Measurements from ENCODE around the gene GALNT14. TPM values are rescaled to one million over a fixed set of nuclear protein-coding genes. Genes with fewer than 3 reads are reported as not detected.

Gene GALNT14
- total RNA-seq, 1 experiment from 2014 or later = not detected

GRCh38 chr2:30871440-30871839, 266.8 kb downstream of the GALNT14 start:
- no peaks in the 10 kb centered on the region for H3K4me1 ChIP-seq
- H3K36me3 ChIP-seq = no peaks in the 10 kb centered on the region
- no peak overlapping the region for H3K27ac ChIP-seq
- no peak for DNase-seq
- H3K4me3 ChIP-seq = no peak overlapping the region
- H3K9me3 ChIP-seq (replicated peaks) = no peaks in the 10 kb centered on the region
- no peaks in the 10 kb centered on the region for H3K27me3 ChIP-seq

GRCh38 chr2:30869988-30870387, 268.3 kb downstream of the GALNT14 start:
- no peaks in the 10 kb centered on the region for H3K36me3 ChIP-seq
- 0 out of 2 replicates have a peak, but pooled peaks cover 3% of the 10 kb centered on the region for H3K27me3 ChIP-seq
- no peaks in the 10 kb centered on the region for H3K9me3 ChIP-seq (replicated peaks)
- no peak overlapping the region for H3K4me3 ChIP-seq
- DNase-seq = no peak
- H3K4me1 ChIP-seq = no peaks in the 10 kb centered on the region
- no peak overlapping the region for H3K27ac ChIP-seq

DNA sequence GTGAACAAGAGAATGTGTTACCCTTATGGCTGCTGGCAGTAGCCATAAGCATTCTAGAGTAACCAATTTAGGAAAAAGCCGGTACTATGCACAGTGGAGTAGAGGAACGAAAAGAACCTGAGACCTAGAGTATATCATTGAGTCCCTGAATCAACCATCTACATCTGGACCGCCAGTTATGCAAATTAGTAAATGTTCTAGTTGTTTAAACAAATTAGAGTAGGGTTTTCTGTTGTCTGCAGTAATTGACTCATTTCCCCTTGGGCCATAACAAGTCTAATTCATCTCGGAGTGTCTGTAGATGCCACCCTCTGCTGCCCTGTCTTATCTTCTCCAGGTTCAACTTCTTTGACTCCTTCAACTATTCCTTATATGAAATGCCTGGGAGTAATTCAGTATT, 270.9 kb downstream of the GALNT14 start:
- no peaks in the 10 kb centered on the region for H3K9me3 ChIP-seq (replicated peaks)
- H3K27me3 ChIP-seq = 0 out of 2 replicates have a peak, but pooled peaks cover 3% of the 10 kb centered on the region
- no peaks in the 10 kb centered on the region for H3K36me3 ChIP-seq
- DNase-seq = no peak
- no peak overlapping the region for H3K27ac ChIP-seq
- H3K4me3 ChIP-seq = no peak overlapping the region
- H3K4me1 ChIP-seq = no peaks in the 10 kb centered on the region

- Histone ChIP-seq H3K27me3 (0 out of 2 replicates have a peak, but pooled peaks cover 3% of the 10 kb centered on the region), H3K4me3 (no peak overlapping the region), H3K4me1 (no peaks in the 10 kb centered on the region), H3K9me3 (replicated peaks) (no peaks in the 10 kb centered on the region), H3K36me3 (no peaks in the 10 kb centered on the region), H3K27ac (no peak overlapping the region)
- no peak for DNase-seq
These were observed 271.3 kb downstream of the GALNT14 start for GRCh38 chr2:30866974-30867373.

GRCh38 chr2:30865892-30866681, 272.2 kb downstream of the GALNT14 start:
- H3K27me3 ChIP-seq = 0 out of 2 replicates have a peak, but pooled peaks cover 9% of the 10 kb centered on the region
- H3K9me3 ChIP-seq (replicated peaks) = no peaks in the 10 kb centered on the region
- no peak overlapping the region for H3K27ac ChIP-seq
- DNase-seq = no peak
- H3K4me1 ChIP-seq = no peaks in the 10 kb centered on the region
- H3K36me3 ChIP-seq = no peaks in the 10 kb centered on the region
- no peak overlapping the region for H3K4me3 ChIP-seq

- Histone ChIP-seq H3K4me3 (no peak overlapping the region), H3K9me3 (replicated peaks) (no peaks in the 10 kb centered on the region), H3K27me3 (peaks cover 12% of the 10 kb centered on the region), H3K4me1 (no peaks in the 10 kb centered on the region), H3K27ac (no peak overlapping the region), H3K36me3 (no peaks in the 10 kb centered on the region)
- DNase-seq = no peak
These were observed 273.0 kb downstream of the GALNT14 start for GRCh38 chr2:30865243-30865642.

GRCh38 chr2:30862054-30862651, 276.1 kb downstream of the GALNT14 start:
- peak; percentile 66 to 74 for DNase-seq
- H3K27me3 ChIP-seq = peaks cover 13% of the 10 kb centered on the region
- H3K27ac ChIP-seq = no peak overlapping the region
- no peaks in the 10 kb centered on the region for H3K9me3 ChIP-seq (replicated peaks)
- H3K4me3 ChIP-seq = no peak overlapping the region
- H3K4me1 ChIP-seq = no peaks in the 10 kb centered on the region
- H3K36me3 ChIP-seq = no peaks in the 10 kb centered on the region

GRCh38 chr2:30860726-30861125, 277.5 kb downstream of the GALNT14 start:
- no peak overlapping the region for H3K4me3 ChIP-seq
- peaks cover 10% of the 10 kb centered on the region for H3K27me3 ChIP-seq
- no peaks in the 10 kb centered on the region for H3K4me1 ChIP-seq
- H3K36me3 ChIP-seq = no peaks in the 10 kb centered on the region
- no peaks in the 10 kb centered on the region for H3K9me3 ChIP-seq (replicated peaks)
- no peak overlapping the region for H3K27ac ChIP-seq
- no peak for DNase-seq

Other genes with a start within 250 kb of the GALNT14 start
- gene CAPN14, start 79.1 kb upstream of the GALNT14 start, total RNA-seq (2014; rRNA removed; shearing (Covaris generic)) = not detected in 2 replicates
- not detected in 2 replicates for gene EHD3, start 95.7 kb upstream of the GALNT14 start, total RNA-seq (2014; rRNA removed; shearing (Covaris generic))

Measured in SJCRH30 (cell line).